A549 (cell line): ENCODE data around the gene SIAH3. TPM values are rescaled to one million over a fixed set of nuclear protein-coding genes. Genes with fewer than 3 reads are reported as not detected.

Experiments used
- ATAC-seq, 2 experiments: fragments of 200-7000 bp in 1 of 2; fragments of >200 bp in 1 of 2; cut with Nextera tagmentation in 1 of 2; cut with Tn5 transposase in 1 of 2; 3 replicates each; pipeline versions ENCODE4 v1.8.0 to v1.9.1; 2018 to 2020; ENCODE audit warnings: mild to moderate bottlenecking in 1 of 2, moderate library complexity in 1 of 2
- CTCF ChIA-PET: fragments of 300-600 bp; sonication (Branson Sonifier 250); formaldehyde crosslinking; extraction: SDS; loops from one replicate; lab custom pipeline; 2021; ENCODE audit warnings: antibody characterized with exemption, inconsistent platforms; lab: Yijun Ruan, JAX
- POLR2A ChIA-PET: fragments of 350-600 bp; formaldehyde crosslinking; extraction: SDS; loops from one replicate; lab custom pipeline; 2021; ENCODE audit warnings: antibody characterized with exemption, inconsistent platforms; lab: Yijun Ruan, JAX
- DNase-seq, 2 experiments: peaks; one replicate each; pipeline versions ENCODE4 v3.0.0 to v3.0.0-alpha.2; 2011 to 2016; ENCODE audit warnings: low read depth in 1 of 2, low spot score in 1 of 2
- FAIRE-seq: peaks from 2 replicates; lab custom pipeline; 2011; peaks lifted over from hg19 to GRCh38; lab: Jason Lieb, UNC
- H3K27ac ChIP-seq, 2 experiments: fragments of >200 bp; sonication (Bioruptor Twin); formaldehyde crosslinking; 3 replicates each; pipeline ENCODE4 v1.5.1; 2016 to 2017
- H3K4me1 ChIP-seq: fragments of >200 bp; sonication (Bioruptor Twin); formaldehyde crosslinking; 3 replicates; pipeline ENCODE4 v1.6.1; 2016
- H3K4me2 ChIP-seq: fragments of >200 bp; sonication (Bioruptor Twin); formaldehyde crosslinking; 3 replicates; pipeline ENCODE4 v1.6.1; 2016
- H3K4me3 ChIP-seq: fragments of >200 bp; sonication (Bioruptor Twin); formaldehyde crosslinking; 3 replicates; pipeline ENCODE4 v1.5.1; 2016
- H3K9me3 ChIP-seq: fragments of >200 bp; sonication (Bioruptor Twin); formaldehyde crosslinking; 3 replicates; pipeline ENCODE4 v1.6.1; 2016
- HDAC2 ChIP-seq: fragments of 200-600 bp; sonication (generic); IDR thresholded peaks from 2 replicates; pipeline ENCODE4 v1.6.1; 2016
- JUN ChIP-seq, 2 experiments: fragments of >200 bp; sonication (Bioruptor Twin); formaldehyde crosslinking; IDR thresholded peaks; 2 replicates in 1 of 2; 3 replicates in 1 of 2; pipeline ENCODE4 v1.6.1; 2016 to 2017
- KDM5A ChIP-seq: fragments of 200-600 bp; sonication (generic); IDR thresholded peaks from 2 replicates; pipeline ENCODE4 v1.6.1; 2016; ENCODE audit warnings: antibody characterized with exemption, mild to moderate bottlenecking
- MAX ChIP-seq: IDR thresholded peaks from 2 replicates; pipeline ENCODE4 v1.6.1; 2012
- NFE2L2 ChIP-seq: fragments of 150-350 bp; conservative IDR thresholded peaks from 2 replicates; pipeline ENCODE4 v1.6.1; 2014; ENCODE audit warnings: low read length
- NPAS2 ChIP-seq: fragments of 250-450 bp; sonication (Bioruptor Pico); IDR thresholded peaks from 2 replicates; pipeline ENCODE4 v1.8.0; 2022; ENCODE audit warnings: mild to moderate bottlenecking, moderate library complexity, borderline replicate concordance
- NR3C1 ChIP-seq: fragments of >200 bp; sonication (Bioruptor Twin); formaldehyde crosslinking; IDR thresholded peaks from 3 replicates; pipeline ENCODE4 v1.6.1; 2017
- RCOR1 ChIP-seq: fragments of 150-350 bp; IDR thresholded peaks from 2 replicates; pipeline ENCODE4 v1.6.1; 2014; ENCODE audit warnings: antibody characterized with exemption, low read length, low read depth
- SMC3 ChIP-seq: fragments of >200 bp; sonication (Bioruptor Twin); formaldehyde crosslinking; IDR thresholded peaks from 3 replicates; pipeline ENCODE4 v1.6.1; 2018; ENCODE audit warnings: inconsistent platforms
- TFCP2L1 ChIP-seq: fragments of 250-450 bp; sonication (Bioruptor Pico); IDR thresholded peaks from 2 replicates; pipeline ENCODE4 v1.5.0; 2021; ENCODE audit warnings: mild to moderate bottlenecking
- ZC3H11A ChIP-seq: fragments of 450-650 bp; IDR thresholded peaks from 2 replicates; pipeline ENCODE4 v1.6.1; 2014; ENCODE audit warnings: antibody characterized with exemption, mild to moderate bottlenecking
- ZSCAN20 ChIP-seq: fragments of 250-450 bp; sonication (Bioruptor Pico); IDR thresholded peaks from 2 replicates; pipeline ENCODE4 v1.8.0; 2022; ENCODE audit warnings: mild to moderate bottlenecking, moderate library complexity
- WGBS: methylation state at CpG from one replicate; pipeline ENCODE4 v1.1.6; 2017; ENCODE audit errors: missing lambda C conversion rate; 5-methylcytosine and 5-hydroxymethylcytosine counted together
- polyA plus RNA-seq, 4 experiments: library from polyadenylated mRNA; depleted of rRNA in 3 of 4; stranded (reverse); fragments of >200 nt; fragmentation: RNase III in 1 of 4; extraction: RNeasy Plus Mini Kit Qiagen cat#74134 plus additional on column Dnase treatment in 1 of 4; gene quantifications; 2 replicates in 3 of 4; 3 replicates in 1 of 4; pipeline ENCODE4 v1.2.3, GENCODE V29; 2011 to 2017
- TF ChIP-seq, protein P1 (sequence below): fragments of 200-600 bp; sonication (generic); IDR thresholded peaks from 2 replicates; pipeline ENCODE4 v1.6.1; 2016; ENCODE audit warnings: antibody characterized with exemption, mild to moderate bottlenecking, moderate library complexity
- TF ChIP-seq, protein P2 (sequence below): fragments of 250-450 bp; sonication (Bioruptor Pico); IDR thresholded peaks from 2 replicates; pipeline ENCODE4 v1.5.0; 2021; ENCODE audit warnings: mild to moderate bottlenecking, moderate library complexity, borderline replicate concordance
- TF ChIP-seq, protein P3 (sequence below): IDR thresholded peaks from 2 replicates; pipeline ENCODE4 v1.6.1; 2012; ENCODE audit warnings: low read depth, borderline replicate concordance
- TF ChIP-seq, protein P4 (sequence below): fragments of >200 bp; sonication (Bioruptor Twin); formaldehyde crosslinking; IDR thresholded peaks from 3 replicates; pipeline ENCODE4 v1.5.1; 2016
- TF ChIP-seq, protein P5 (sequence below): fragments of >200 bp; sonication (Bioruptor Twin); formaldehyde crosslinking; IDR thresholded peaks from 2 replicates; pipeline ENCODE4 v1.6.1; 2016

The SIAH3 gene
- polyA plus RNA-seq, 2 of the 4 experiments (the other 2 are of a cell fraction), result not detected

- ATAC-seq (no peak), FAIRE-seq (no peak), DNase-seq (no peak)
- Histone ChIP-seq H3K27ac (no peak overlapping the region), H3K4me1 (no peaks in the 10 kb centered on the region), H3K4me2 (no peak overlapping the region), H3K4me3 (no peak overlapping the region), H3K9me3 (no peaks in the 10 kb centered on the region)
- ChIA-PET POLR2A (no interaction called here), CTCF (interaction anchor here (0.6 to 0.9 kb wide), 2 partner anchors 17 to 225 kb away, joined by 3 read pairs; no protein-coding TSS in a partner anchor)
- WGBS, result 20% methylated on average over 8 of the region's 10 CpGs
- TF ChIP-seq KDM5A, result no peak
- TF ChIP-seq JUN (IDR thresholded peaks at IDR 0.05), result no peak
- TF ChIP-seq SMC3, result no peak
- TF ChIP-seq, protein P1, sequence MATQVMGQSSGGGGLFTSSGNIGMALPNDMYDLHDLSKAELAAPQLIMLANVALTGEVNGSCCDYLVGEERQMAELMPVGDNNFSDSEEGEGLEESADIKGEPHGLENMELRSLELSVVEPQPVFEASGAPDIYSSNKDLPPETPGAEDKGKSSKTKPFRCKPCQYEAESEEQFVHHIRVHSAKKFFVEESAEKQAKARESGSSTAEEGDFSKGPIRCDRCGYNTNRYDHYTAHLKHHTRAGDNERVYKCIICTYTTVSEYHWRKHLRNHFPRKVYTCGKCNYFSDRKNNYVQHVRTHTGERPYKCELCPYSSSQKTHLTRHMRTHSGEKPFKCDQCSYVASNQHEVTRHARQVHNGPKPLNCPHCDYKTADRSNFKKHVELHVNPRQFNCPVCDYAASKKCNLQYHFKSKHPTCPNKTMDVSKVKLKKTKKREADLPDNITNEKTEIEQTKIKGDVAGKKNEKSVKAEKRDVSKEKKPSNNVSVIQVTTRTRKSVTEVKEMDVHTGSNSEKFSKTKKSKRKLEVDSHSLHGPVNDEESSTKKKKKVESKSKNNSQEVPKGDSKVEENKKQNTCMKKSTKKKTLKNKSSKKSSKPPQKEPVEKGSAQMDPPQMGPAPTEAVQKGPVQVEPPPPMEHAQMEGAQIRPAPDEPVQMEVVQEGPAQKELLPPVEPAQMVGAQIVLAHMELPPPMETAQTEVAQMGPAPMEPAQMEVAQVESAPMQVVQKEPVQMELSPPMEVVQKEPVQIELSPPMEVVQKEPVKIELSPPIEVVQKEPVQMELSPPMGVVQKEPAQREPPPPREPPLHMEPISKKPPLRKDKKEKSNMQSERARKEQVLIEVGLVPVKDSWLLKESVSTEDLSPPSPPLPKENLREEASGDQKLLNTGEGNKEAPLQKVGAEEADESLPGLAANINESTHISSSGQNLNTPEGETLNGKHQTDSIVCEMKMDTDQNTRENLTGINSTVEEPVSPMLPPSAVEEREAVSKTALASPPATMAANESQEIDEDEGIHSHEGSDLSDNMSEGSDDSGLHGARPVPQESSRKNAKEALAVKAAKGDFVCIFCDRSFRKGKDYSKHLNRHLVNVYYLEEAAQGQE, result no peak
- TF ChIP-seq, protein P2, sequence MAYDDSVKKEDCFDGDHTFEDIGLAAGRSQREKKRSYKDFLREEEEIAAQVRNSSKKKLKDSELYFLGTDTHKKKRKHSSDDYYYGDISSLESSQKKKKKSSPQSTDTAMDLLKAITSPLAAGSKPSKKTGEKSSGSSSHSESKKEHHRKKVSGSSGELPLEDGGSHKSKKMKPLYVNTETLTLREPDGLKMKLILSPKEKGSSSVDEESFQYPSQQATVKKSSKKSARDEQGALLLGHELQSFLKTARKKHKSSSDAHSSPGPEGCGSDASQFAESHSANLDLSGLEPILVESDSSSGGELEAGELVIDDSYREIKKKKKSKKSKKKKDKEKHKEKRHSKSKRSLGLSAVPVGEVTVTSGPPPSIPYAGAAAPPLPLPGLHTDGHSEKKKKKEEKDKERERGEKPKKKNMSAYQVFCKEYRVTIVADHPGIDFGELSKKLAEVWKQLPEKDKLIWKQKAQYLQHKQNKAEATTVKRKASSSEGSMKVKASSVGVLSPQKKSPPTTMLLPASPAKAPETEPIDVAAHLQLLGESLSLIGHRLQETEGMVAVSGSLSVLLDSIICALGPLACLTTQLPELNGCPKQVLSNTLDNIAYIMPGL (CRISPR knock-in tag), result no peak
- no peak for TF ChIP-seq ZSCAN20 (CRISPR knock-in tag)
- TF ChIP-seq RCOR1, result no peak
- TF ChIP-seq NR3C1, result no peak
- TF ChIP-seq ZC3H11A, result no peak
- no peak for TF ChIP-seq MAX
- TF ChIP-seq, protein P3, sequence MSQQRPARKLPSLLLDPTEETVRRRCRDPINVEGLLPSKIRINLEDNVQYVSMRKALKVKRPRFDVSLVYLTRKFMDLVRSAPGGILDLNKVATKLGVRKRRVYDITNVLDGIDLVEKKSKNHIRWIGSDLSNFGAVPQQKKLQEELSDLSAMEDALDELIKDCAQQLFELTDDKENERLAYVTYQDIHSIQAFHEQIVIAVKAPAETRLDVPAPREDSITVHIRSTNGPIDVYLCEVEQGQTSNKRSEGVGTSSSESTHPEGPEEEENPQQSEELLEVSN, result no peak
- no peak for TF ChIP-seq HDAC2
- TF ChIP-seq, protein P4, sequence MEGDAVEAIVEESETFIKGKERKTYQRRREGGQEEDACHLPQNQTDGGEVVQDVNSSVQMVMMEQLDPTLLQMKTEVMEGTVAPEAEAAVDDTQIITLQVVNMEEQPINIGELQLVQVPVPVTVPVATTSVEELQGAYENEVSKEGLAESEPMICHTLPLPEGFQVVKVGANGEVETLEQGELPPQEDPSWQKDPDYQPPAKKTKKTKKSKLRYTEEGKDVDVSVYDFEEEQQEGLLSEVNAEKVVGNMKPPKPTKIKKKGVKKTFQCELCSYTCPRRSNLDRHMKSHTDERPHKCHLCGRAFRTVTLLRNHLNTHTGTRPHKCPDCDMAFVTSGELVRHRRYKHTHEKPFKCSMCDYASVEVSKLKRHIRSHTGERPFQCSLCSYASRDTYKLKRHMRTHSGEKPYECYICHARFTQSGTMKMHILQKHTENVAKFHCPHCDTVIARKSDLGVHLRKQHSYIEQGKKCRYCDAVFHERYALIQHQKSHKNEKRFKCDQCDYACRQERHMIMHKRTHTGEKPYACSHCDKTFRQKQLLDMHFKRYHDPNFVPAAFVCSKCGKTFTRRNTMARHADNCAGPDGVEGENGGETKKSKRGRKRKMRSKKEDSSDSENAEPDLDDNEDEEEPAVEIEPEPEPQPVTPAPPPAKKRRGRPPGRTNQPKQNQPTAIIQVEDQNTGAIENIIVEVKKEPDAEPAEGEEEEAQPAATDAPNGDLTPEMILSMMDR, result no peak
- TF ChIP-seq, protein P5, sequence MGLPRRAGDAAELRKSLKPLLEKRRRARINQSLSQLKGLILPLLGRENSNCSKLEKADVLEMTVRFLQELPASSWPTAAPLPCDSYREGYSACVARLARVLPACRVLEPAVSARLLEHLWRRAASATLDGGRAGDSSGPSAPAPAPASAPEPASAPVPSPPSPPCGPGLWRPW, result no peak
- no peak for TF ChIP-seq NPAS2 (CRISPR knock-in tag)
- no peak for TF ChIP-seq TFCP2L1 (CRISPR knock-in tag)
- TF ChIP-seq NFE2L2, result no peak
- TF ChIP-seq, all 56 proteins: peak for 0
Measured at GRCh38 chr13:45784755-45785675, 66.5 kb downstream of the SIAH3 start.
